PC-9 (cell line): ENCODE results near the gene ITCH.

Source experiments
- EZH2 ChIP-seq: fragments of 200-600 bp; sonication (generic); IDR thresholded peaks from 2 replicates; pipeline ENCODE4 v1.8.0; 2017; ENCODE audit warnings: antibody characterized with exemption, low read depth
- TF ChIP-seq, protein P1 (sequence below): fragments of 200-600 bp; sonication (generic); conservative IDR thresholded peaks from 2 replicates; pipeline ENCODE4 v1.6.1; 2017; ENCODE audit warnings: mixed run types, antibody characterized with exemption, mild to moderate bottlenecking, moderate library complexity

DNA sequence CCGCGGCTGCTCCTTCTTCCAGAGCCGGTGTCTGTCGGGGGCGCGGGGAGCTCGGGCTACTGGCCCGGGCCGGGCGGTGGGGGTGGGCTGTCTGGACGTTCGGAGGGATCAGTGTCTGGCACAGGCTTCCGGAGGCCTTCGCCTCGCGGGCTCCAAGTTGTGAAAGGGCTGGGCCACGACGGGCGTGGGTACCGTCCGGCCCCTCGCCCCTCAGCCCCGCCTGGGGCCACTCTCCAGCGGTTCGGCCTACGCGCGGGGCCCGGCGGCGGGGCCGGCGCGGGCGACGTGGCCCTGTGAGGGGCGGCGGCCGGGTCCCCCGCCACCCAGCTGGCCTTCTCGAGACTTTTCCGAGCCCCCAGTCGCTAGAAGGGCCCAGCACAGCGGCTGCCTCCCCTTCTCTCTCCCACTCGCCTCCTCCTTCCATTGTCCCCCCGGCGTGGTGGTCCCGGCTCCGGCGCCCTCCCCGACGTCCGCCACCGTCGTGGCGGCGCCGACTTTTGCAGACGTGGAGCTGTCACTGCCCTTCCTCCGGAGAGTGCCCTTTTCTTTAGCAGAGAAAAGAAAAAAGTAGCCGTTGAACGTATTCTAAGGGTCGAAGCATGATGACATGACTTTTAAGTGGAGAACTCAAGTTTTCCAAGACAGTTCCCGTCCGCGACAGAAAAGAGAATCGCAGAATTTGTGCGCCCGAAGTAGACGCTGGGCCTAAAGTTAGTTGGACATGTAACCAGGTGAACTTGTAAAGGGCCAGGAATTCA is 571 bp downstream of the ITCH start:
- TF ChIP-seq, protein P1, sequence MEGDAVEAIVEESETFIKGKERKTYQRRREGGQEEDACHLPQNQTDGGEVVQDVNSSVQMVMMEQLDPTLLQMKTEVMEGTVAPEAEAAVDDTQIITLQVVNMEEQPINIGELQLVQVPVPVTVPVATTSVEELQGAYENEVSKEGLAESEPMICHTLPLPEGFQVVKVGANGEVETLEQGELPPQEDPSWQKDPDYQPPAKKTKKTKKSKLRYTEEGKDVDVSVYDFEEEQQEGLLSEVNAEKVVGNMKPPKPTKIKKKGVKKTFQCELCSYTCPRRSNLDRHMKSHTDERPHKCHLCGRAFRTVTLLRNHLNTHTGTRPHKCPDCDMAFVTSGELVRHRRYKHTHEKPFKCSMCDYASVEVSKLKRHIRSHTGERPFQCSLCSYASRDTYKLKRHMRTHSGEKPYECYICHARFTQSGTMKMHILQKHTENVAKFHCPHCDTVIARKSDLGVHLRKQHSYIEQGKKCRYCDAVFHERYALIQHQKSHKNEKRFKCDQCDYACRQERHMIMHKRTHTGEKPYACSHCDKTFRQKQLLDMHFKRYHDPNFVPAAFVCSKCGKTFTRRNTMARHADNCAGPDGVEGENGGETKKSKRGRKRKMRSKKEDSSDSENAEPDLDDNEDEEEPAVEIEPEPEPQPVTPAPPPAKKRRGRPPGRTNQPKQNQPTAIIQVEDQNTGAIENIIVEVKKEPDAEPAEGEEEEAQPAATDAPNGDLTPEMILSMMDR, result no peak
- no peak for TF ChIP-seq EZH2
